ENCODE measurements around the gene ZIC2.

- TF ChIP-seq POLR2AphosphoS5 (IDR thresholded peaks at IDR 0.05) (no peak), CTCF (IDR thresholded peaks at IDR 0.05) (no peak), POLR2A (IDR thresholded peaks at IDR 0.05) (no peak)
These were observed 17.7 kb upstream of the ZIC2 start for GRCh38 chr13:99963816-99964339.

All from prostate gland (tissue), 2 donors.